ENCODE measurements around the gene ZNF180. TPM values are rescaled to one million over a fixed set of nuclear protein-coding genes. Genes with fewer than 3 reads are reported as not detected.
"Not testable (repeated sequence)": the region's sequence is repeated elsewhere in the genome, so short reads cannot be mapped to it uniquely, and the experiment has no call there.

The ZNF180 gene
- total RNA-seq, 1 donor: 9.4 TPM

GRCh38 chr19:44498988-44499387 is 1.3 kb downstream of the ZNF180 start:
- Histone ChIP-seq H2AFZ (ENCODE audit: low read length) (no peak overlapping the region), H3K4me2 (ENCODE audit: insufficient read depth, low read length) (peak overlapping the region; percentile 98), H3K4me1 (ENCODE audit: insufficient read depth, low read length) (peaks cover 12% of the 10 kb centered on the region), H3K9me3 (ENCODE audit: low read depth, low read length) (peaks cover 3% of the 10 kb centered on the region), H3K27me3 (ENCODE audit: insufficient read depth, low read length) (no peaks in the 10 kb centered on the region), H3K36me3 (ENCODE audit: insufficient read depth, low read length) (peaks cover 18% of the 10 kb centered on the region), H4K20me1 (ENCODE audit: insufficient read depth, low read length) (peaks cover 25% of the 10 kb centered on the region), H3K79me2 (ENCODE audit: insufficient read depth, low read length) (peaks cover 54% of the 10 kb centered on the region), H3K27ac (ENCODE audit: low read depth, low read length) (no peak overlapping the region), H3K4me3 (ENCODE audit: insufficient read depth, low read length) (no peak overlapping the region)
- no peak for DNase-seq (ENCODE audit: insufficient read length, low spot score, missing footprints)
- no peak for TF ChIP-seq CTCF (IDR thresholded peaks at IDR 0.05; ENCODE audit: extremely low read depth, low read depth, low read length)

GRCh38 chr19:44496711-44497110 is 3.6 kb downstream of the ZNF180 start:
- H3K4me1 ChIP-seq (ENCODE audit: insufficient read depth, low read length): peaks cover 12% of the 10 kb centered on the region
- no peak overlapping the region for H2AFZ ChIP-seq (ENCODE audit: low read length)
- no peak for TF ChIP-seq CTCF (IDR thresholded peaks at IDR 0.05; ENCODE audit: extremely low read depth, low read depth, low read length)
- H3K79me2 ChIP-seq (ENCODE audit: insufficient read depth, low read length): peaks cover 73% of the 10 kb centered on the region
- peaks cover 36% of the 10 kb centered on the region for H3K36me3 ChIP-seq (ENCODE audit: insufficient read depth, low read length)
- H3K4me2 ChIP-seq (ENCODE audit: insufficient read depth, low read length): no peak overlapping the region
- DNase-seq (ENCODE audit: insufficient read length, low spot score, missing footprints): no peak
- no peak overlapping the region for H3K27ac ChIP-seq (ENCODE audit: low read depth, low read length)
- H3K9me3 ChIP-seq (ENCODE audit: low read depth, low read length): peaks cover 14% of the 10 kb centered on the region
- H3K4me3 ChIP-seq (ENCODE audit: insufficient read depth, low read length): no peak overlapping the region
- H3K27me3 ChIP-seq (ENCODE audit: insufficient read depth, low read length): no peaks in the 10 kb centered on the region
- peaks cover 25% of the 10 kb centered on the region for H4K20me1 ChIP-seq (ENCODE audit: insufficient read depth, low read length)

GRCh38 chr19:44476559-44477408 is 23.5 kb downstream of the ZNF180 start:
- Histone ChIP-seq H3K9me3 (ENCODE audit: low read depth, low read length) (peaks cover 73% of the 10 kb centered on the region), H3K79me2 (ENCODE audit: insufficient read depth, low read length) (no peaks in the 10 kb centered on the region), H2AFZ (ENCODE audit: low read length) (no peak overlapping the region), H3K36me3 (ENCODE audit: insufficient read depth, low read length) (peaks cover 56% of the 10 kb centered on the region), H3K4me3 (ENCODE audit: insufficient read depth, low read length) (no peak overlapping the region), H3K4me2 (ENCODE audit: insufficient read depth, low read length) (no peak overlapping the region), H3K4me1 (ENCODE audit: insufficient read depth, low read length) (no peaks in the 10 kb centered on the region), H3K27me3 (ENCODE audit: insufficient read depth, low read length) (no peaks in the 10 kb centered on the region), H3K27ac (ENCODE audit: low read depth, low read length) (no peak overlapping the region), H4K20me1 (ENCODE audit: insufficient read depth, low read length) (no peaks in the 10 kb centered on the region)
- no peak for DNase-seq (ENCODE audit: insufficient read length, low spot score, missing footprints)
- no peak for TF ChIP-seq CTCF (IDR thresholded peaks at IDR 0.05; ENCODE audit: extremely low read depth, low read depth, low read length)

- not testable (repeated sequence) for H4K20me1 ChIP-seq (ENCODE audit: insufficient read depth, low read length); H3K79me2 ChIP-seq (ENCODE audit: insufficient read depth, low read length); H2AFZ ChIP-seq (ENCODE audit: low read length); DNase-seq (ENCODE audit: insufficient read length, low spot score, missing footprints); H3K4me3 ChIP-seq (ENCODE audit: insufficient read depth, low read length); H3K4me2 ChIP-seq (ENCODE audit: insufficient read depth, low read length); H3K27me3 ChIP-seq (ENCODE audit: insufficient read depth, low read length); H3K36me3 ChIP-seq (ENCODE audit: insufficient read depth, low read length); H3K4me1 ChIP-seq (ENCODE audit: insufficient read depth, low read length); H3K27ac ChIP-seq (ENCODE audit: low read depth, low read length)
- H3K9me3 ChIP-seq (ENCODE audit: low read depth, low read length): peaks cover 10% of the 10 kb centered on the region
Measured at GRCh38 chr19:44468730-44469129, 31.6 kb downstream of the ZNF180 start.

- not testable (repeated sequence) for H3K27me3 ChIP-seq (ENCODE audit: insufficient read depth, low read length); H3K36me3 ChIP-seq (ENCODE audit: insufficient read depth, low read length); H3K4me2 ChIP-seq (ENCODE audit: insufficient read depth, low read length); H3K9me3 ChIP-seq (ENCODE audit: low read depth, low read length); H3K4me1 ChIP-seq (ENCODE audit: insufficient read depth, low read length); H2AFZ ChIP-seq (ENCODE audit: low read length); H3K4me3 ChIP-seq (ENCODE audit: insufficient read depth, low read length); DNase-seq (ENCODE audit: insufficient read length, low spot score, missing footprints); H4K20me1 ChIP-seq (ENCODE audit: insufficient read depth, low read length); H3K27ac ChIP-seq (ENCODE audit: low read depth, low read length); H3K79me2 ChIP-seq (ENCODE audit: insufficient read depth, low read length)
Measured at GRCh38 chr19:44462600-44463286, 37.6 kb downstream of the ZNF180 start.

- DNase-seq (ENCODE audit: insufficient read length, low spot score, missing footprints); H3K27ac ChIP-seq (ENCODE audit: low read depth, low read length); H3K79me2 ChIP-seq (ENCODE audit: insufficient read depth, low read length); H3K4me3 ChIP-seq (ENCODE audit: insufficient read depth, low read length); H3K36me3 ChIP-seq (ENCODE audit: insufficient read depth, low read length); H4K20me1 ChIP-seq (ENCODE audit: insufficient read depth, low read length); H3K4me1 ChIP-seq (ENCODE audit: insufficient read depth, low read length); H3K27me3 ChIP-seq (ENCODE audit: insufficient read depth, low read length); H3K9me3 ChIP-seq (ENCODE audit: low read depth, low read length); H3K4me2 ChIP-seq (ENCODE audit: insufficient read depth, low read length); H2AFZ ChIP-seq (ENCODE audit: low read length): not testable (repeated sequence)
Measured at GRCh38 chr19:44456016-44456415, 44.3 kb downstream of the ZNF180 start.
